OCI-LY1 (cell line): ENCODE measurements around the gene MDN1.

Experiments
- H2AFZ ChIP-seq: fragments of 200-600 bp; sonication (generic), shearing (Covaris generic); 2 replicates; pipeline ENCODE4 v1.6.0; 2014; ENCODE audit warnings: antibody characterized with exemption, mild to moderate bottlenecking, low read length
- H3F3A ChIP-seq: fragments of 200-600 bp; sonication (generic), shearing (Covaris generic); 2 replicates; pipeline ENCODE4 v1.6.0; 2014; ENCODE audit warnings: mild to moderate bottlenecking, antibody characterized with exemption, low read length, moderate library complexity; ENCODE audit not compliant: insufficient read depth
- H3K27ac ChIP-seq: fragments of 200-600 bp; sonication (generic); 2 replicates; pipeline ENCODE4 v1.5.1; 2014; ENCODE audit warnings: low read length, mixed run types, mild to moderate bottlenecking, low read depth; ENCODE audit not compliant: poor library complexity, severe bottlenecking
- H3K27me3 ChIP-seq: fragments of 200-600 bp; sonication (generic); 2 replicates; pipeline ENCODE4 v1.6.0; 2014; ENCODE audit warnings: antibody characterized with exemption, mild to moderate bottlenecking, low read length, moderate library complexity; ENCODE audit not compliant: insufficient read depth
- H3K36me3 ChIP-seq: fragments of 200-600 bp; sonication (generic); 2 replicates; pipeline ENCODE4 v1.6.1; 2014; ENCODE audit warnings: mild to moderate bottlenecking, antibody characterized with exemption, low read length, moderate library complexity, mixed read lengths; ENCODE audit not compliant: insufficient read depth
- H3K4me1 ChIP-seq: fragments of 200-600 bp; sonication (generic); 2 replicates; pipeline ENCODE4 v1.5.1; 2014; ENCODE audit warnings: mild to moderate bottlenecking, low read length, moderate library complexity; ENCODE audit not compliant: insufficient read depth, severe bottlenecking
- H3K4me2 ChIP-seq: fragments of 200-600 bp; sonication (generic), shearing (Covaris generic); 2 replicates; pipeline ENCODE4 v1.6.1; 2014; ENCODE audit warnings: low read length
- H3K4me3 ChIP-seq: fragments of 200-600 bp; sonication (generic); 2 replicates; pipeline ENCODE4 v1.5.1; 2014; ENCODE audit warnings: low read length, low read depth, mild to moderate bottlenecking, mixed read lengths; ENCODE audit not compliant: poor library complexity, severe bottlenecking
- H3K79me2 ChIP-seq: fragments of 200-600 bp; shearing (Covaris generic); 2 replicates; pipeline ENCODE4 v1.6.1; 2016; ENCODE audit warnings: mixed run types, low read length, mixed read lengths; ENCODE audit not compliant: insufficient read depth
- H3K9ac ChIP-seq: fragments of 200-600 bp; sonication (generic), shearing (Covaris generic); 2 replicates; pipeline ENCODE4 v1.6.1; 2014; ENCODE audit warnings: mild to moderate bottlenecking, low read length, mixed read lengths
- H3K9me2 ChIP-seq: fragments of 200-600 bp; sonication (generic), shearing (Covaris generic); 2 replicates; pipeline ENCODE4 v1.6.1; 2014; ENCODE audit warnings: low read depth, mild to moderate bottlenecking, low read length, mixed read lengths
- H3K9me3 ChIP-seq: fragments of 200-600 bp; shearing (Covaris generic); 2 replicates; pipeline ENCODE4 v1.6.1; 2014; ENCODE audit warnings: low read length, mixed read lengths
- H4K20me1 ChIP-seq: fragments of 200-600 bp; sonication (generic), shearing (Covaris generic); 2 replicates; pipeline ENCODE4 v1.6.0; 2016; ENCODE audit warnings: mild to moderate bottlenecking, low read length; ENCODE audit not compliant: insufficient read depth
- CTCF ChIP-seq: fragments of 200-600 bp; sonication (generic), shearing (Covaris generic); IDR thresholded peaks from 2 replicates; pipeline ENCODE4 v1.5.1; 2017; ENCODE audit warnings: mild to moderate bottlenecking, antibody characterized with exemption, low read length, moderate library complexity, mixed read lengths
- EZH2 ChIP-seq: fragments of 200-600 bp; sonication (generic), shearing (Covaris generic); IDR thresholded peaks from 2 replicates; pipeline ENCODE4 v1.8.0; 2017; ENCODE audit warnings: borderline replicate concordance, mixed run types, mild to moderate bottlenecking, antibody characterized with exemption, low read length, moderate library complexity, mixed read lengths

MDN1 gene

GRCh38 chr6:89776583-89777233 is 42.9 kb downstream of the MDN1 start:
- no peak overlapping the region for H3K27ac ChIP-seq
- peaks cover 4% of the 10 kb centered on the region; the same call in 1 of the 2 replicates for H3K9me3 ChIP-seq
- no peaks in the 10 kb centered on the region for H3K79me2 ChIP-seq
- no peaks in the 10 kb centered on the region for H3K4me1 ChIP-seq
- H3K36me3 ChIP-seq: peaks cover 91% of the 10 kb centered on the region
- no peaks in the 10 kb centered on the region for H4K20me1 ChIP-seq
- H2AFZ ChIP-seq: no peak overlapping the region
- H3K9ac ChIP-seq: no peak overlapping the region
- no peak overlapping the region for H3K4me3 ChIP-seq
- no peaks in the 10 kb centered on the region for H3K27me3 ChIP-seq
- H3F3A ChIP-seq: no peaks in the 10 kb centered on the region
- no peaks in the 10 kb centered on the region for H3K9me2 ChIP-seq
- H3K4me2 ChIP-seq: no peak overlapping the region
- TF ChIP-seq EZH2 (no peak), CTCF (no peak)

- Histone ChIP-seq H3K4me3 (no peak overlapping the region), H3K36me3 (peaks cover 90% of the 10 kb centered on the region), H3K27me3 (no peaks in the 10 kb centered on the region), H3F3A (no peaks in the 10 kb centered on the region), H3K4me1 (no peaks in the 10 kb centered on the region), H4K20me1 (no peaks in the 10 kb centered on the region), H3K9me3 (peaks cover 4% of the 10 kb centered on the region; the same call in 1 of the 2 replicates), H3K9ac (no peak overlapping the region), H3K9me2 (no peaks in the 10 kb centered on the region), H2AFZ (no peak overlapping the region), H3K27ac (no peak overlapping the region), H3K79me2 (no peaks in the 10 kb centered on the region), H3K4me2 (no peak overlapping the region)
- TF ChIP-seq CTCF (no peak), EZH2 (no peak)
Observed at GRCh38 chr6:89775150-89775549, 44.4 kb downstream of the MDN1 start.

DNA sequence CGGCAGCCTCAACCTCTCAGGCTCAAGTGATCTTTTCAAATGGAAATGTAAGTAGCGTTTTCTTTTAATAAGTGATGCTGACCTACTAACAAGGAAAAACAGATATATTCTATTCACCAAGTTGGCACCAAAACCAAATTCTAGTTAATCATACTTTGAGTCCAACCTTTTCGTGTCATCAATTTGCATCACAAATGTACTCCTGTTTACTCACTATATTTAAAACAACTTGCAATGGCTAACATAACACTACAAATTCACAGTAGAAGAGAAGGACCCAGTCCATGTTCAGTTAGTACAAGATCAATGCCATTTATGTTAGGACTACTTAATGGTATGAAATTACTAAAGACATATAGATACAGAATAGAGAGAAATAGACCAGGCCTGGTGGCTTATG is 50.0 kb downstream of the MDN1 start:
- H3K9me2 ChIP-seq: no peaks in the 10 kb centered on the region
- no peaks in the 10 kb centered on the region for H3K4me1 ChIP-seq
- no peak overlapping the region for H3K9ac ChIP-seq
- H3K79me2 ChIP-seq: no peaks in the 10 kb centered on the region
- no peaks in the 10 kb centered on the region for H4K20me1 ChIP-seq
- H3K9me3 ChIP-seq: no peaks in the 10 kb centered on the region
- H3K4me3 ChIP-seq: no peak overlapping the region
- H3K27me3 ChIP-seq: no peaks in the 10 kb centered on the region
- no peaks in the 10 kb centered on the region for H3F3A ChIP-seq
- no peak overlapping the region for H3K4me2 ChIP-seq
- no peak overlapping the region for H3K27ac ChIP-seq
- no peak for TF ChIP-seq EZH2
- TF ChIP-seq CTCF: no peak
- H2AFZ ChIP-seq: no peak overlapping the region
- peaks cover 77% of the 10 kb centered on the region for H3K36me3 ChIP-seq
